ENCODE results near the gene EDN2. TPM values are rescaled to one million over a fixed set of nuclear protein-coding genes. Genes with fewer than 3 reads are reported as not detected.

The EDN2 gene
- total RNA-seq, 1 experiment from 2014 or later = 0.24 TPM

DNA sequence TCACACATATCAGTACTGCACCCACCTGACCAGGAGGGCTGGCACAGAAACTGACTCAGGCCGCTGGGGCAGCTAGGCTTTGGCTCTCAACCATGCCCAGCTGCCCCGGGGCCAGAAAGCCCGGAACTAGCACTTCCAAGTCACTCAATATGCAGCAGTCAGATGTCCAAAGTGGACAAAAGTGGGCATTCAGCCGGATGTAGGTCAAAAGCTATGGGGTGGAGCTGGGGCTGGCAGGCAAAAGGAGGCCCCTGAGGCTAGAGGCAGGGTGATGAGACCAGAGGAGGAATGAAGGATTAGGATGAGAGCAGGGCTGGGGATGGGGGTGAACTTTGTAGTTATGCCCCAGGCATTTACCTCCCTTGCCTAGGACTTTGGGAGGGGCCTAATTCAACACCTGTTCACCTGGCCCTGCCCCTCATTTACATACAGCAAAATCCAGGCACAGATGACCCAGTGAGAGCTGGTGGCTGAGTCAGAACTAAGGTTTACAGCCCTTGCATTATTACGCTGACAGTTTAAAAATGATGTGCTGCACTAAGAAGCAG, 30.7 kb upstream of the EDN2 start:
- Histone ChIP-seq H4K91ac (ENCODE audit: insufficient read length, low read depth, low read length) (no peak overlapping the region), H3K4ac (ENCODE audit: low read depth, low read length) (no peak overlapping the region)
- DNase-seq = no peak

More for the DNA sequence above, 30.7 kb upstream of the EDN2 start:
- no peak overlapping the region for H3K18ac ChIP-seq (ENCODE audit: insufficient read length, low read depth, low read length)
- H3K9me3 ChIP-seq (ENCODE audit: control insufficient read depth, low read depth, low read length) = no peaks in the 10 kb centered on the region
- TF ChIP-seq, protein P1, sequence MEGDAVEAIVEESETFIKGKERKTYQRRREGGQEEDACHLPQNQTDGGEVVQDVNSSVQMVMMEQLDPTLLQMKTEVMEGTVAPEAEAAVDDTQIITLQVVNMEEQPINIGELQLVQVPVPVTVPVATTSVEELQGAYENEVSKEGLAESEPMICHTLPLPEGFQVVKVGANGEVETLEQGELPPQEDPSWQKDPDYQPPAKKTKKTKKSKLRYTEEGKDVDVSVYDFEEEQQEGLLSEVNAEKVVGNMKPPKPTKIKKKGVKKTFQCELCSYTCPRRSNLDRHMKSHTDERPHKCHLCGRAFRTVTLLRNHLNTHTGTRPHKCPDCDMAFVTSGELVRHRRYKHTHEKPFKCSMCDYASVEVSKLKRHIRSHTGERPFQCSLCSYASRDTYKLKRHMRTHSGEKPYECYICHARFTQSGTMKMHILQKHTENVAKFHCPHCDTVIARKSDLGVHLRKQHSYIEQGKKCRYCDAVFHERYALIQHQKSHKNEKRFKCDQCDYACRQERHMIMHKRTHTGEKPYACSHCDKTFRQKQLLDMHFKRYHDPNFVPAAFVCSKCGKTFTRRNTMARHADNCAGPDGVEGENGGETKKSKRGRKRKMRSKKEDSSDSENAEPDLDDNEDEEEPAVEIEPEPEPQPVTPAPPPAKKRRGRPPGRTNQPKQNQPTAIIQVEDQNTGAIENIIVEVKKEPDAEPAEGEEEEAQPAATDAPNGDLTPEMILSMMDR (conservative IDR thresholded peaks at IDR 0.05) = no peak
- no peaks in the 10 kb centered on the region for H3K36me3 Mint-ChIP-seq (ENCODE audit: insufficient read depth in 1 of 3, low read depth in 3 of 3)
- no CpG with 5 or more reads among the region's 5 CpGs for WGBS (ENCODE audit: extremely low coverage, insufficient read length, low lambda C conversion rate)
- H3K4me1 ChIP-seq (ENCODE audit: insufficient read depth, low read length) = peaks cover 3% of the 10 kb centered on the region; the same call in 1 of the 2 replicates
- H4K5ac ChIP-seq (ENCODE audit: insufficient read length, low read depth, low read length) = no peak overlapping the region
- H3K27ac Mint-ChIP-seq = no peak overlapping the region
- no peak overlapping the region for H3T11ph ChIP-seq (ENCODE audit: low read length)
- H2BK5ac ChIP-seq (ENCODE audit: insufficient read length, low read length) = no peak overlapping the region
- H3K27me3 ChIP-seq (ENCODE audit: insufficient read depth, low read length) = no peaks in the 10 kb centered on the region
- no peaks in the 10 kb centered on the region for H3K79me1 ChIP-seq (ENCODE audit: insufficient read depth, low read depth, low read length, poor library complexity, severe bottlenecking)
- H3K9ac ChIP-seq (ENCODE audit: extremely low read depth, insufficient read length, low read length) = no peak overlapping the region
- no peak overlapping the region for H2AFZ ChIP-seq (ENCODE audit: low read length)
- H3K14ac ChIP-seq (ENCODE audit: insufficient read depth, low read length) = no peak overlapping the region
- H3K79me2 ChIP-seq (ENCODE audit: insufficient read depth, low read length) = no peaks in the 10 kb centered on the region
- H3K27ac ChIP-seq (ENCODE audit: insufficient read length, low read depth, low read length) = no peak overlapping the region
- H4K20me1 ChIP-seq (ENCODE audit: control insufficient read depth, insufficient read depth, insufficient read length) = no peaks in the 10 kb centered on the region
- H4K8ac ChIP-seq (replicated peaks; ENCODE audit: insufficient read length, low read depth, low read length) = no peak overlapping the region
- H2BK12ac ChIP-seq (ENCODE audit: insufficient read length, low read depth, low read length) = no peak overlapping the region
- no peak overlapping the region for H3K23ac ChIP-seq (ENCODE audit: insufficient read length, low read depth, low read length)
- peaks cover 3% of the 10 kb centered on the region for H3K23me2 ChIP-seq (ENCODE audit: insufficient read length, low read depth, low read length, poor library complexity, severe bottlenecking)
- H2BK15ac ChIP-seq (ENCODE audit: low read depth, low read length) = no peak overlapping the region
- no peak overlapping the region for H3K4me2 ChIP-seq (ENCODE audit: insufficient read depth, insufficient read length, low read length)
- no peak overlapping the region for H2AK5ac ChIP-seq (ENCODE audit: insufficient read length, low read length)
- no peak overlapping the region for H3K4me3 Mint-ChIP-seq
- no peak overlapping the region for H2BK120ac ChIP-seq (ENCODE audit: low read depth, low read length, poor library complexity, severe bottlenecking)
- H3K9me3 Mint-ChIP-seq = no peaks in the 10 kb centered on the region
- peaks cover 16% of the 10 kb centered on the region for H3K27me3 Mint-ChIP-seq (ENCODE audit: low read depth)
- no peak overlapping the region for H3K56ac ChIP-seq (ENCODE audit: insufficient read length, low read depth, low read length)
- H2BK20ac ChIP-seq (ENCODE audit: low read depth, low read length, poor library complexity, severe bottlenecking) = no peak overlapping the region
- peaks cover 12 to 17% of the 10 kb centered on the region in 2 experiments for H3K4me1 Mint-ChIP-seq

All from H9 (cell line).